Activated CD8-positive, alpha-beta T cell treated with anti-CD3 and anti-CD28 coated beads for 36 hours (primary cell): ENCODE data around the gene OR2V1. TPM values are rescaled to one million over a fixed set of nuclear protein-coding genes. Genes with fewer than 3 reads are reported as not detected.
"Not testable (repeated sequence)": the region's sequence is repeated elsewhere in the genome, so short reads cannot be mapped to it uniquely, and the experiment has no call there.

Experiments used
- ATAC-seq: fragments of 200-7000 bp; cut with Tn5 transposase; one replicate; pipeline ENCODE4 v1.10.0; 2021; ENCODE audit warnings: mild to moderate bottlenecking, moderate library complexity
- CTCF ChIA-PET: fragments of 350-600 bp; sonication (Branson Sonifier 250); formaldehyde crosslinking; loops from one replicate; lab custom pipeline; 2021; ENCODE audit warnings: antibody characterized with exemption; lab: Charles Lee
- POLR2A ChIA-PET: fragments of 350-600 bp; sonication (Branson Sonifier 250); formaldehyde crosslinking; loops from one replicate; lab custom pipeline; 2021; ENCODE audit warnings: antibody characterized with exemption; lab: Charles Lee
- DNase-seq: peaks from one replicate; pipeline ENCODE4 v3.0.0-alpha.2; 2020
- H3K27ac Mint-ChIP-seq: one replicate; pipeline ENCODE4 v1.8.0; 2021; ENCODE audit warnings: mild to moderate bottlenecking, mixed read lengths
- H3K27me3 Mint-ChIP-seq: one replicate; pipeline ENCODE4 v1.8.0; 2021; ENCODE audit warnings: mixed read lengths
- H3K36me3 Mint-ChIP-seq: one replicate; pipeline ENCODE4 v1.8.0; 2021; ENCODE audit warnings: low read depth, mixed read lengths
- H3K4me1 Mint-ChIP-seq: one replicate; pipeline ENCODE4 v1.8.0; 2021; ENCODE audit warnings: low read depth, mixed read lengths
- H3K4me3 Mint-ChIP-seq: one replicate; pipeline ENCODE4 v1.8.0; 2021; ENCODE audit warnings: mild to moderate bottlenecking, moderate library complexity, mixed read lengths
- H3K9me3 Mint-ChIP-seq: one replicate; pipeline ENCODE4 v1.8.0; 2021; ENCODE audit warnings: mixed read lengths
- intact Hi-C: fragments of 100-400 bp; cut with micrococcal nuclease; formaldehyde crosslinking; loops from one replicate; pipeline ENCODE4 v1.10.0; 2022
- total RNA-seq, 2 experiments: library from RNA; stranded (reverse); gene quantifications; one replicate each; pipeline ENCODE4 v1.2.3, GENCODE V29; 2021
- TF ChIP-seq, protein P1 (sequence below): fragments of 200-600 bp; IDR thresholded peaks from one replicate; pipeline ENCODE4 v1.8.0; 2022; ENCODE audit warnings: antibody characterized with exemption, mild to moderate bottlenecking

Gene OR2V1
- total RNA-seq, 2 experiments from 2014 or later, result not detected

DNA sequence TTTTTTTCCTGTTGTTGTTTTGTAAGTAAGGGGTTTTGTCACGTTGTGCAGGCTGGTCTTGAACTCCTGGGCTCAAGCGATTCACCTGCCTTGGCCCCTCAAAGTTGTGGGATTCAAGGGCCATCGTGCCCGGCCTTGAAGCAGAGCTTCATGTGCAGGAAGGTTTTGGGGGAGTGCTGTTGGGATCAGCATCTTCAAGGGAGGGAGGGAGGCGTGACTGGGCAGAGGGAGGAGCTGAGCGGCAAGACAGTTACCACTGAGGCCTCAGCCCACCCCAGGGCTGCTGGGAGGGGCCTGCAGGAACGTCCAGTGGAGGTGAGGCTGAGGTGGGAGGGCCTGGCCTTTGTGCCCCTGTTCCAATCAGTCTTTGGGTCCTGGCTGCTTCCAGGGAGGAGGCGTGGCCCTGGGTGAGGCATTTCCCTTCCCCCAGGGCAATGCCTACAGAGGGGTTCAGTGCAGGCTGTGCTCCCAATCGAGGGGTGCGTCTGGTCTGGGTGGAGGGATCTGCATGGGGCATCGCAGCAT lies 21.4 kb downstream of the OR2V1 start:
- Mint-ChIP-seq H3K27me3 (peaks cover 57% of the 10 kb centered on the region), H3K27ac (no peak overlapping the region), H3K4me1 (no peaks in the 10 kb centered on the region), H3K36me3 (no peaks in the 10 kb centered on the region), H3K9me3 (no peaks in the 10 kb centered on the region), H3K4me3 (no peak overlapping the region)
- ChIA-PET CTCF (no interaction called here), POLR2A (no interaction called here)
- TF ChIP-seq, protein P1, sequence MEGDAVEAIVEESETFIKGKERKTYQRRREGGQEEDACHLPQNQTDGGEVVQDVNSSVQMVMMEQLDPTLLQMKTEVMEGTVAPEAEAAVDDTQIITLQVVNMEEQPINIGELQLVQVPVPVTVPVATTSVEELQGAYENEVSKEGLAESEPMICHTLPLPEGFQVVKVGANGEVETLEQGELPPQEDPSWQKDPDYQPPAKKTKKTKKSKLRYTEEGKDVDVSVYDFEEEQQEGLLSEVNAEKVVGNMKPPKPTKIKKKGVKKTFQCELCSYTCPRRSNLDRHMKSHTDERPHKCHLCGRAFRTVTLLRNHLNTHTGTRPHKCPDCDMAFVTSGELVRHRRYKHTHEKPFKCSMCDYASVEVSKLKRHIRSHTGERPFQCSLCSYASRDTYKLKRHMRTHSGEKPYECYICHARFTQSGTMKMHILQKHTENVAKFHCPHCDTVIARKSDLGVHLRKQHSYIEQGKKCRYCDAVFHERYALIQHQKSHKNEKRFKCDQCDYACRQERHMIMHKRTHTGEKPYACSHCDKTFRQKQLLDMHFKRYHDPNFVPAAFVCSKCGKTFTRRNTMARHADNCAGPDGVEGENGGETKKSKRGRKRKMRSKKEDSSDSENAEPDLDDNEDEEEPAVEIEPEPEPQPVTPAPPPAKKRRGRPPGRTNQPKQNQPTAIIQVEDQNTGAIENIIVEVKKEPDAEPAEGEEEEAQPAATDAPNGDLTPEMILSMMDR, result no peak
- ATAC-seq, result no peak
- no peak for DNase-seq
- intact Hi-C loops, result no loop called here

DNA sequence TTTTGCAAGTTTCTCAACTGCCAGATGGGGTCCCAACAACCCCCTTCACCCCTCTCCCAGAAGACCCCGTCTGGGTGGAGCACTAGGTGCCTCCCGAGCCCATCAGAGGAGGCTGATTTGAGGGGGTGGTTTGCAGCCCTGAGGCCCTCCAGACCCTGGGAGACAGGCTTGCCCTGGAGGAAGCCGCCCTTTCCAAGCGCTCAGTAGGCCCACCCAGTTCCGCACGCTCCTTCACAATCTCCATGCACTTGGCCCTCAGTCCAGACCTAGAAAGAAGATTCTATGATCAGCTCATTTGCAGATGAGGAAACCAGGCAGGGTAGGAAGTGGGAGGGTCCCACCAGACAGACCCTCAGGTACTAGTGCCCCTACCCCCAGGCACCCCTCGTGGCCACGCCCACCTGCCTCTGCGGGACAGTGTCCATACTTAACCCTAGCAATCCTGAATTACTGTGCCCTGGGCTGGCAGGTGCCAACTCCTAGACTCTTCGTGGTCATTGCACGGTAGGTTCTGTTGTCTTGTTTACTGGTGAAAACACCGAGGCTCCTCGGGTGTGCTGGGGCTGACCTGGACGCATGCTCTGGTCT lies 22.3 kb downstream of the OR2V1 start:
- intact Hi-C loops, result no loop called here
- TF ChIP-seq, protein P1, result no peak
- peaks cover 4% of the 10 kb centered on the region for H3K4me1 Mint-ChIP-seq
- H3K36me3 Mint-ChIP-seq, result peaks cover 2% of the 10 kb centered on the region
- CTCF ChIA-PET, result interaction anchor here (1.3 kb wide), 1 partner anchor 240 kb away, joined by 4 read pairs; no protein-coding TSS in a partner anchor
- POLR2A ChIA-PET, result no interaction called here
- no peak for ATAC-seq
- DNase-seq, result no peak
- H3K4me3 Mint-ChIP-seq, result no peak overlapping the region
- H3K27me3 Mint-ChIP-seq, result peaks cover 55% of the 10 kb centered on the region
- no peaks in the 10 kb centered on the region for H3K9me3 Mint-ChIP-seq
- H3K27ac Mint-ChIP-seq, result no peak overlapping the region

DNA sequence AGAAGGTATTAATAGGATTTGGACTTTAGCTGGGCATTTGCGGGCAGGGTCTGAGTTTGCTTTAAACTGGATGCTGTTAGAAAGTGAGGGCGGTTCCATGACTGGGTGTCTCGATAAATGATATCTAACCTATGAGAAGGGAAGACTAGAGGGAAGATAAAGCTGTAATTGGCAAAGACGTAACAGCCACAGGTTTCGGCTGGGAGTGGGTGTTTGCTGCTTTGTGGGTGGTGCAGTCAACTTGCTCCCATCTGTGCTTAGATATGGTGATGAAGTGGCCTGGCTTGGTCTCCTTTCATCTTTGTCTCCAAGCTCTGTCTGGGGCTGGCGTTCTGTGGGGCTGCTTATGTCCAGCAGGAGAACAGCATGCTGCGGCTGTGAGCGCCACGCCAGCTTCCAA lies 23.3 kb downstream of the OR2V1 start:
- TF ChIP-seq, protein P1, result no peak
- H3K4me1 Mint-ChIP-seq, result peaks cover 4% of the 10 kb centered on the region
- no peak for DNase-seq
- H3K9me3 Mint-ChIP-seq, result no peaks in the 10 kb centered on the region
- ChIA-PET CTCF (interaction anchor here (1.3 kb wide), 1 partner anchor 239 kb away, joined by 4 read pairs; no protein-coding TSS in a partner anchor), POLR2A (no interaction called here)
- no peak overlapping the region for H3K4me3 Mint-ChIP-seq
- H3K27me3 Mint-ChIP-seq, result peaks cover 54% of the 10 kb centered on the region
- no peak for ATAC-seq
- no peak overlapping the region for H3K27ac Mint-ChIP-seq
- intact Hi-C loops, result no loop called here
- H3K36me3 Mint-ChIP-seq, result peaks cover 2% of the 10 kb centered on the region

DNA sequence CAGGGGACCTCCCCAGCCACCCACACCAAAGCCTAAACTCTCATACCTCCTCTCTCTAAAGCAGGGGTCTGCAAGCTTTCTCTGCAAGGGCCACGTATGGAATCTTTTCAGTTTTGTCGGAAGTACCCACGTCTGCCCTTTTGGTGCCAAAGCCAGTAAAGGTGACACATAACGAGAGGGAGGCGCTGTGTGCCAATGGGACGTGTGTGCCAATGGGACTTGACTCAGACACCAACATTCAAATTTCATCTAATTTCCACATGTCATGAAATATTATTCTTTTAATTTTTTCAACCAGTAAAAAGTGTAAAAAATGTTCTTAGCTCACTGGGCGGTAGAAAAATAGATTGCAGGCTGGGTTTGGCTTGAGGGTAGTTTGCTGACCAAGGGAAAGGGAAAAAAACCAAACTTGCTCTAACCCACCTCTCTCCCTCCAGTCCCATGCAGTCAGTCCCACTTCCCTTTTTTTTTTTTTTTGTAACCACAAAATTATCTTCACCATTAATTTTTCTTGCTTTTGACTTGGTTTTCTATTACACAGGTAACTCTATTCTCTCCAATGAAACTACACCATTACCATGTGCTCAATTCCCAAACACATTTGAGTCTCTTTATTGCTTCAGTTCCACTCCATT lies 25.5 kb downstream of the OR2V1 start:
- CTCF ChIA-PET, result no interaction called here

DNA sequence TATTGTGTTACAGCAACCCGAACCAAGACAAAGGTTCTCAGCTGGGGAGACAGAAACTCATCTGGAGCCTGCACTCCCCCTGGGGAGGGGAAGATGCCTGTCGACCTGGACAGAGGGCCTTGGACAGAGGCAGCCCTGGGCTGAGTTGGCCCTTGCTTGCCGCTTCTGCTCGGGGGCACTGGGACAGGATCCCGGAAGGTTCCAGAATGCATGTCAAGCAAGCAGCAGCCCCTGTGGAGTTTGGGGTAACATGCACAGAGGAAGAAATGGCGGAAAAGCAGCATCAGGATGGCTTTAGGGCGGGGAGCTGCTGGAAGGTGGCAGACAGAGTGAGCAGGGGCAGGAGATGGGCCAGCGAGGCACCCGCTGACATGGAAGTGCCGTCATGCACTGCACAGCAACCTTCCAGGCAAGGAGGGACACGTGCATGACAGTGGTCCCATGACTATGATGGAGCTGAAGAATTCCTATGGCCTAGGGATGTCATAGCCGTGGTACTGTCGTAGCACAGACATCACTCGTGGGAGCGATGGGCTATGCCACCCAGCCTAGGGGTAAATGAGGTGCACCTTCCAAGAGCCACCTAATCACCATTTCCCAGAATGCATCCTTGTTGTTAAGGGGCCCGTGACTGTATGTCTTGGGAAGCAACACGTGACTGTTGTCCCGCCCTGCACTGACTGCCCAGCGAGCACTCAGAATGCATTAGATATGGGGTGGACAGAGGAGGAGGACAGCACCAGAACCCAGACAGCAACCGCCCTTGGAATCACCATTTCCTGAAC lies 26.2 kb downstream of the OR2V1 start:
- H3K36me3 Mint-ChIP-seq, CTCF ChIA-PET, intact Hi-C loops, H3K4me1 Mint-ChIP-seq, H3K9me3 Mint-ChIP-seq, POLR2A ChIA-PET, ATAC-seq, H3K27ac Mint-ChIP-seq, DNase-seq: not testable (repeated sequence)
- Mint-ChIP-seq H3K27me3 (peaks cover 47% of the 10 kb centered on the region), H3K4me3 (peak overlapping the region; percentile 65)

More for the DNA sequence above, 25.5 kb downstream of the OR2V1 start:
- Mint-ChIP-seq H3K9me3 (no peaks in the 10 kb centered on the region), H3K27ac (no peak overlapping the region), H3K36me3 (peaks cover 2% of the 10 kb centered on the region), H3K4me3 (no peak overlapping the region), H3K27me3 (peaks cover 43% of the 10 kb centered on the region), H3K4me1 (peaks cover 4% of the 10 kb centered on the region)
- DNase-seq (no peak), ATAC-seq (no peak)
- TF ChIP-seq, protein P1, result no peak
- POLR2A ChIA-PET, result no interaction called here
- intact Hi-C loops, result no loop called here

DNA sequence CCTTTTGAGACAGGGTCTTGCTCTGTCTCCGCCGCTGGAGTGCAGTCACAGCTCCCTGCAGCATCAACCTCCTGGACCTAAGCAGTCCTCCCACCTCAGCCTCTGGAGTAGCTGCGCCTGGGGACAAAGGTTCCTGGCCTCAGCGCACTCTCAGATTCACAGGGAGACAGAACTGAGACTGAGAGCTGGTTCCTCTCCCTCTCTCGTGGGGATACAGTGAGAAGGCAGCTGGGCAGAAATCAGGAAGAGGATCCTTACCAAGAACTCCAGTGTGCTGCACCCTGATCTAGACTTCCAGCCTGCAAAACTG lies 26.8 kb downstream of the OR2V1 start:
- intact Hi-C loops, H3K36me3 Mint-ChIP-seq, CTCF ChIA-PET, ATAC-seq, H3K27ac Mint-ChIP-seq, H3K9me3 Mint-ChIP-seq, DNase-seq, H3K4me1 Mint-ChIP-seq, POLR2A ChIA-PET: not testable (repeated sequence)
- peak overlapping the region; percentile 65 for H3K4me3 Mint-ChIP-seq
- H3K27me3 Mint-ChIP-seq, result peaks cover 50% of the 10 kb centered on the region

DNA sequence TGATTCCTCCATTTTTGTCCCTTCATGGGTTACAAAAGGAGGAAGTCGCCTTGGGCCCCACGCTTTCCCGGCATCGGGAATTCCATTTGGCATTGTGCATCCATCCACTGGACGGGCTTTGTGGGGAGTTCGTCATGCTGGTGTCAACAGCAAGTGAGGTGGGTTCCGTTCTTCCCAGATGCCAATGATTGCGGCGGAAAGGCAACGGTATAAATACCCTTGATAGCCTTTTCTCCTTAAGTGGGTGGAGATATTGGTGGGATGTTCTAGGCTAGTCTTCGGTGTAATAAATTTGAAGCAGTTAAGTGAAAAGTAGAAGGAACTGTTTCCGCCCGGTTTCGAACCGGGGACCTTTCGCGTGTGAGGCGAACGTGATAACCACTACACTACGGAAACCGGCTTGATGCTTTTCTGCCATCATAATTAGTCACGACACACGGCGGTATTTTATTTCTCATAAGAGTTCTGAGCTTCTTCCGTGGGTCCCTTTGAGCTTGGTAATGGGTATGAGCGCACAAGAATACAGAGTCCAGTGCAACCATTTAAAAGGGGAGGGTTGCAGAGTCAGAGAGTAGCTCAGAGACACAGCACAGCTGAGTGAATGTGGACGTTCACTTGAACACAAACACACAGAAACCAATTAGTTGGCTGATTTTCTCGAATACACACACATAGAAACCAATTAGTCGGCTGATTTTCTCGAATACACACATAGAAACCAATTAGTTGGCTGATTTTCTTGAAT lies 28.9 kb downstream of the OR2V1 start:
- H3K36me3 Mint-ChIP-seq, H3K27ac Mint-ChIP-seq: not testable (repeated sequence)

More for the DNA sequence above, 28.9 kb downstream of the OR2V1 start:
- H3K9me3 Mint-ChIP-seq, H3K4me3 Mint-ChIP-seq, DNase-seq, H3K4me1 Mint-ChIP-seq, POLR2A ChIA-PET, CTCF ChIA-PET, intact Hi-C loops: not testable (repeated sequence)
- peaks cover 43% of the 10 kb centered on the region for H3K27me3 Mint-ChIP-seq
- peak; percentile 45 for ATAC-seq
